ENCODE data around the gene CTNNA1. TPM values are rescaled to one million over a fixed set of nuclear protein-coding genes. Genes with fewer than 3 reads are reported as not detected.

Gene CTNNA1
- total RNA-seq, 3 donors from 2014 or later: 27.0 to 40.3 (median 32.2) TPM

DNA sequence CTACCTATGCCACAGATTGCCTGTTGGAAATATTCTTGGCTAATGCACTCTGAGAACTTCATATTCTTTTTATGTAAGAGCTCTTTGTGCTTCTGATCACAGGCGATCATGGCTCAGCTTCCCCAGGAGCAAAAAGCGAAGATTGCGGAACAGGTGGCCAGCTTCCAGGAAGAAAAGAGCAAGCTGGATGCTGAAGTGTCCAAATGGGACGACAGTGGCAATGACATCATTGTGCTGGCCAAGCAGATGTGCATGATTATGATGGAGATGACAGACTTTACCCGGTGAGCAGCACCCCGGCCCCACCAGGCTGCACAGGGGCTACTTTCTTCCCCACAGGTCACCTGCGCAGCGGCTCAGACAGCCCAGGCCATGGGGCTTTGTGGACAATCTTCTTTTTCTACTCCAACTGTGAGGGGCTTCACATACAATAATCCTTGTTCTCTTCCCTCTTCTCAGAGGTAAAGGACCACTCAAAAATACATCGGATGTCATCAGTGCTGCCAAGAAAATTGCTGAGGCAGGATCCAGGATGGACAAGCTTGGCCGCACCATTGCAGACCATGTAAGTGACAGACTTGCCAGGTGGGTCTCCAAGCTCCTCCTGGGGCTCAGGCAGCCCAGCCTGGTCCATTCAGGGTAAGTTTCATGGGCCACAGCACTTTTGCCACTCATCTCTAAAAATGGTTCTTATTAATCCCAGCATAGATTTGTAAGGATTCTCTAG, 177.3 kb downstream of the CTNNA1 start:
- H3K4me3 Mint-ChIP-seq: no peak overlapping the region
- DNase-seq (no peak), ATAC-seq (no peak)
- peaks cover 17% of the 10 kb centered on the region for H3K36me3 Mint-ChIP-seq (ENCODE audit: insufficient read depth)
- H3K27me3 Mint-ChIP-seq (ENCODE audit: low read depth): no peaks in the 10 kb centered on the region
- H3K4me1 Mint-ChIP-seq (ENCODE audit: low read depth): no peaks in the 10 kb centered on the region
- no peaks in the 10 kb centered on the region for H3K9me3 Mint-ChIP-seq

- no peaks in the 10 kb centered on the region for H3K4me1 Mint-ChIP-seq (ENCODE audit: low read depth)
- H3K36me3 Mint-ChIP-seq (ENCODE audit: insufficient read depth): peaks cover 17% of the 10 kb centered on the region
- no peak overlapping the region for H3K4me3 Mint-ChIP-seq
- H3K27me3 Mint-ChIP-seq (ENCODE audit: low read depth): no peaks in the 10 kb centered on the region
- DNase-seq (no peak), ATAC-seq (no peak)
- no peaks in the 10 kb centered on the region for H3K9me3 Mint-ChIP-seq
Measured at GRCh38 chr5:138932171-138932810, 179.1 kb downstream of the CTNNA1 start.

DNA sequence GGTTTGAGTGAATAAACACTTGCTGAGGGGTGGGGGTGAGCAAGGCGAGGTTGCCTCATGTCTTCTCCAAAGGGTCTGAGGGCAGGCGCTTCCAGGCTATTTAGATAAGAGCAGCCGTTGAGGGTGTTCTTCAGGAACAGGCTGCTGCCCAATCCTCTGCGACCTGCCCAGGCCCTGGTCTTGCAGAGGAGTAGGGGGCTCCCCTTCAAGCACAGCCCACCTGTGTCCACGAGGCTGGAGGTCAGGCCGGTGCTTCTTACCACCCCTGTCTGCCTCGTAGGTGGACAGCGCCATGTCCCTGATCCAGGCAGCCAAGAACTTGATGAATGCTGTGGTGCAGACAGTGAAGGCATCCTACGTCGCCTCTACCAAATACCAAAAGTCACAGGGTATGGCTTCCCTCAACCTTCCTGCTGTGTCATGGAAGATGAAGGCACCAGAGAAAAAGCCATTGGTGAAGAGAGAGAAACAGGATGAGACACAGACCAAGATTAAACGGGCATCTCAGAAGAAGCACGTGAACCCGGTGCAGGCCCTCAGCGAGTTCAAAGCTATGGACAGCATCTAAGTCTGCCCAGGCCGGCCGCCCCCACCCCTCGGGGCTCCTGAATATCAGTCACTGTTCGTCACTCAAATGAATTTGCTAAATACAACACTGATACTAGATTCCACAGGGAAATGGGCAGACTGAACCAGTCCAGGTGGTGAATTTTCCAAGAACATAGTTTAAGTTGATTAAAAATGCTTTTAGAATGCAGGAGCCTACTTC, 180.5 kb downstream of the CTNNA1 start:
- H3K4me3 Mint-ChIP-seq: no peak overlapping the region
- no peaks in the 10 kb centered on the region for H3K4me1 Mint-ChIP-seq (ENCODE audit: low read depth)
- DNase-seq (no peak), ATAC-seq (no peak)
- no peaks in the 10 kb centered on the region for H3K27me3 Mint-ChIP-seq (ENCODE audit: low read depth)
- H3K36me3 Mint-ChIP-seq (ENCODE audit: insufficient read depth): peaks cover 17% of the 10 kb centered on the region
- no peaks in the 10 kb centered on the region for H3K9me3 Mint-ChIP-seq

GRCh38 chr5:138934971-138935370, 181.7 kb downstream of the CTNNA1 start:
- Mint-ChIP-seq H3K36me3 (ENCODE audit: insufficient read depth) (peaks cover 17% of the 10 kb centered on the region), H3K4me1 (ENCODE audit: low read depth) (no peaks in the 10 kb centered on the region), H3K9me3 (no peaks in the 10 kb centered on the region), H3K27me3 (ENCODE audit: low read depth) (no peaks in the 10 kb centered on the region), H3K4me3 (no peak overlapping the region)
- no peak for DNase-seq
- no peak for ATAC-seq

DNA sequence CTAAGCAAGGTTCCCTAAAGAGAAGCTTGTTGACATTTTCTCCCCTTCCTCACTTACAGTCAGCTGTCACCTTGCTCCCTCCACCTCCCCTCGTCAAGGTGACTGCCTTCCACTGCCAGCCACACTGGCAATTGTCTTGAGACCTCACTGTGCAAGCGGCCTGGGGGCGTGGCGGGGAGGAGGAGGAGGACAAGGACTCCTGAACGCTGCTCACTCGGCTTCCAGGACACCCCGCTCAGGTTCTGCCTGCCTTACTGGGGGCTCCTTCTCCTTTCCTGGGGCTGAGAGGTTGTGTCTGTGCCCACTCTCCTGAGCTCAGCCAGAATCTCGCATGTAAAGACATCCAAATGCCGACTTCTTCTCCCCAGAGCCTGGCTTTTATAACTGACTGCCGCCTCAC, 182.2 kb downstream of the CTNNA1 start:
- Mint-ChIP-seq H3K4me3 (no peak overlapping the region), H3K4me1 (ENCODE audit: low read depth) (no peaks in the 10 kb centered on the region), H3K27me3 (ENCODE audit: low read depth) (no peaks in the 10 kb centered on the region)

GRCh38 chr5:138936225-138936967, 183.2 kb downstream of the CTNNA1 start:
- DNase-seq: no peak
- Mint-ChIP-seq H3K4me3 (no peak overlapping the region), H3K9me3 (no peaks in the 10 kb centered on the region), H3K4me1 (ENCODE audit: low read depth) (peaks cover 5% of the 10 kb centered on the region), H3K36me3 (ENCODE audit: insufficient read depth) (peaks cover 18% of the 10 kb centered on the region), H3K27me3 (ENCODE audit: low read depth) (no peaks in the 10 kb centered on the region)
- ATAC-seq: no peak

More for the DNA sequence above, 182.2 kb downstream of the CTNNA1 start:
- ATAC-seq (no peak), DNase-seq (no peak)
- peaks cover 17% of the 10 kb centered on the region for H3K36me3 Mint-ChIP-seq (ENCODE audit: insufficient read depth)
- H3K9me3 Mint-ChIP-seq: no peaks in the 10 kb centered on the region

- Mint-ChIP-seq H3K9me3 (no peaks in the 10 kb centered on the region), H3K4me3 (no peak overlapping the region), H3K4me1 (ENCODE audit: low read depth) (peaks cover 5% of the 10 kb centered on the region), H3K27me3 (ENCODE audit: low read depth) (no peaks in the 10 kb centered on the region), H3K36me3 (ENCODE audit: insufficient read depth) (peaks cover 16% of the 10 kb centered on the region)
- no peak for ATAC-seq
- no peak for DNase-seq
Measured at GRCh38 chr5:138936968-138937345, 183.7 kb downstream of the CTNNA1 start.

- peaks cover 5% of the 10 kb centered on the region for H3K4me1 Mint-ChIP-seq (ENCODE audit: low read depth)
- DNase-seq (no peak), ATAC-seq (no peak)
- H3K9me3 Mint-ChIP-seq: no peaks in the 10 kb centered on the region
- H3K27me3 Mint-ChIP-seq (ENCODE audit: low read depth): no peaks in the 10 kb centered on the region
- peaks cover 14% of the 10 kb centered on the region for H3K36me3 Mint-ChIP-seq (ENCODE audit: insufficient read depth)
- H3K4me3 Mint-ChIP-seq: no peak overlapping the region
Measured at GRCh38 chr5:138937392-138938387, 184.5 kb downstream of the CTNNA1 start.

- no peak overlapping the region for H3K4me3 Mint-ChIP-seq
- DNase-seq (no peak), ATAC-seq (no peak)
- peaks cover 5% of the 10 kb centered on the region for H3K4me1 Mint-ChIP-seq (ENCODE audit: low read depth)
- H3K27me3 Mint-ChIP-seq (ENCODE audit: low read depth): no peaks in the 10 kb centered on the region
- H3K9me3 Mint-ChIP-seq: no peaks in the 10 kb centered on the region
- H3K36me3 Mint-ChIP-seq (ENCODE audit: insufficient read depth): peaks cover 10% of the 10 kb centered on the region
Measured at GRCh38 chr5:138938526-138938925, 185.3 kb downstream of the CTNNA1 start.

DNA sequence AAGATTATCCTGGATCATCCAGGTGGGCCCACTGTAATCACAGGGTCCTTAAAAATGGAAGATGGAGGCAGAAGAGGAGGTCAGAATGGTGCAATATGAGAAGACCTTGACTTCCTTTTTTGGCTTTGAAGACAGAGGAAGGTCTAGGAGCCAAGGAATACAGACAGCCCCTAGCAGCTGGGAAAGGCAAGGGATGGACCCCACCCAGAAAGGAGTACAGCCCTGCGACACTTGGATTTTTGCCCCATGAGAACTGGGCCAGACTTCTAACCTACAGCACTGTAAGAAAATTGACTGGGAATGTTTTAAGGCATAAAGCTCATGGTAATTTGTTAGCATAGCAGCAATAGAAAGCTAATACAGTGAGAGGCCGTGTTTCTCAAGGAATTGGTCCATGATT, 188.8 kb downstream of the CTNNA1 start:
- peaks cover 17% of the 10 kb centered on the region for H3K36me3 Mint-ChIP-seq (ENCODE audit: insufficient read depth)
- no peaks in the 10 kb centered on the region for H3K27me3 Mint-ChIP-seq (ENCODE audit: low read depth)
- H3K9me3 Mint-ChIP-seq: no peaks in the 10 kb centered on the region
- ATAC-seq: no peak
- no peak overlapping the region for H3K4me3 Mint-ChIP-seq
- DNase-seq: no peak
- peaks cover 5% of the 10 kb centered on the region for H3K4me1 Mint-ChIP-seq (ENCODE audit: low read depth)

DNA sequence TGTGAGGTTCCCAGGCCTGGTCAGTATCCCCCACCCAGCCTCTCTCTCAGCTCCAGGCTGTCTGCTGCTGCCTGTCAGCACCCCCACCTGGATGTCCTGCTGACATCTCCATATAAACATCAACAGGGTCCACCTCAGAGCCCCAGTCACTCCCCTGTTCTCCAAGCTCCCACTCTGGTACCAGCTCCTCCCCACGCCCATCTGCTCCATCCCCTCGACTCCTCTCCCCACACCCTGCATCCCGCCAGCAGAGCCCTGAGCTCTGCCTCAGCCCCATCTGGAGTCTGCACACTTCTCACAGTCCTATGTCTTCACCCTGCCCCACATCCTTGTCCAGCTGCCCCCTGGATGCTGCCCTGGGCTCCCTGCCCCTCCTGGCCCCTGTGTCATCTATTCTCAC, 189.6 kb downstream of the CTNNA1 start:
- Mint-ChIP-seq H3K27me3 (ENCODE audit: low read depth) (no peaks in the 10 kb centered on the region), H3K36me3 (ENCODE audit: insufficient read depth) (peaks cover 21% of the 10 kb centered on the region), H3K4me3 (no peak overlapping the region), H3K4me1 (ENCODE audit: low read depth) (peaks cover 5% of the 10 kb centered on the region), H3K9me3 (no peaks in the 10 kb centered on the region)
- DNase-seq (no peak), ATAC-seq (no peak)

DNA sequence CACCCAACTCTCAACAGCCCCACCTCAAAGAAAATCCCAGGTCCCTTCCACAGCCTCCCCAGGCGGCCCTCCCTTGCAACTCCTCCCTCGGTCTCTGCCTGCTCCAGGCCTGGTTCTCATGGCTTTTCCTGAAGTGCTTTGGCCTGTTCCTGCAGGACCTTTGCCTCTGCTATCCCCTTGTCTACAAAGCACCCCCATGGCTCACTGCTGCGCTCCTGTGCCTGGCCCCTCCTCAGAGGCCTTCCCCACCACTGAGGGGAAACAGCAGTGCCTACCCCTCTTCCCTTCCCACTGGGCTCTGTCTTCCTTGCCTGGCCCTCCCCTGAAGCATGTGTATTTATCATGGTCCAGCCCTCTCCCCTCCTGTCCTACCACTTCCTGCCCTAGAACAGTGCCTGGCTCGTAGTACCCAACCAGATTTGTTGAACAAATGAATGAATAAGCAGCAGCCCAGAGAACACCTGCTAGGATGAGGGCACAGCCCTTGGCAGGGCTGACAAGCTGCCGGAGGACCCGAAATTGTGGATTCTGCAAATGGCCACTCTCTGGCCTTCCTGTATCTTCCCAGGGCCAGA, 190.5 kb downstream of the CTNNA1 start:
- H3K27me3 Mint-ChIP-seq (ENCODE audit: low read depth): no peaks in the 10 kb centered on the region
- no peak overlapping the region for H3K4me3 Mint-ChIP-seq
- peaks cover 5% of the 10 kb centered on the region for H3K4me1 Mint-ChIP-seq (ENCODE audit: low read depth)
- H3K36me3 Mint-ChIP-seq (ENCODE audit: insufficient read depth): peaks cover 21% of the 10 kb centered on the region
- no peaks in the 10 kb centered on the region for H3K9me3 Mint-ChIP-seq
- no peak for DNase-seq
- no peak for ATAC-seq

Measured in activated T-cell treated with anti-CD3 and anti-CD28 coated beads, Interleukin-2, amount 50 U/mL, for 4 hours (primary cell).